Osteocyte (in vitro differentiated cells): ENCODE results near the gene TMC3. TPM values are rescaled to one million over a fixed set of nuclear protein-coding genes. Genes with fewer than 3 reads are reported as not detected.
"Not testable (repeated sequence)": the region's sequence is repeated elsewhere in the genome, so short reads cannot be mapped to it uniquely, and the experiment has no call there.

Source experiments
- DNase-seq: peaks from one replicate; pipeline ENCODE4 v3.0.0; 2021; ENCODE audit warnings: mixed read lengths; ENCODE audit not compliant: unreplicated experiment; ENCODE audit errors: extremely low spot score
- H3K27ac Mint-ChIP-seq: one replicate; pipeline ENCODE4 v1.8.0; 2021; ENCODE audit warnings: mild to moderate bottlenecking, mixed read lengths; ENCODE audit not compliant: unreplicated experiment
- H3K27me3 Mint-ChIP-seq: one replicate; pipeline ENCODE4 v1.8.0; 2021; ENCODE audit warnings: mixed read lengths; ENCODE audit not compliant: unreplicated experiment
- H3K36me3 Mint-ChIP-seq: one replicate; pipeline ENCODE4 v1.8.0; 2021; ENCODE audit warnings: mixed read lengths; ENCODE audit not compliant: unreplicated experiment
- H3K4me1 Mint-ChIP-seq: one replicate; pipeline ENCODE4 v1.8.0; 2021; ENCODE audit warnings: mixed read lengths; ENCODE audit not compliant: unreplicated experiment
- H3K4me3 Mint-ChIP-seq: one replicate; pipeline ENCODE4 v1.8.0; 2021; ENCODE audit warnings: mild to moderate bottlenecking, moderate library complexity, mixed read lengths; ENCODE audit not compliant: unreplicated experiment
- H3K9me3 Mint-ChIP-seq: one replicate; pipeline ENCODE4 v1.8.0; 2021; ENCODE audit warnings: mixed read lengths; ENCODE audit not compliant: unreplicated experiment
- CTCF ChIP-seq: fragments of 200-600 bp; sonication (generic); IDR thresholded peaks from 2 replicates; pipeline ENCODE4 v1.5.0; 2021; ENCODE audit warnings: antibody characterized with exemption, mild to moderate bottlenecking, moderate library complexity
- long read RNA-seq: library from polyadenylated mRNA; unstranded; transcript quantifications from one replicate; pipeline ENCODE4 v2.0.0, GENCODE V29; 2021
- total RNA-seq: library from RNA; stranded (reverse); gene quantifications from 2 replicates; pipeline ENCODE4 v1.2.1, GENCODE V29; 2021

Gene TMC3
- total RNA-seq: not detected in 2 replicates
- long read RNA-seq: 0 reads

GRCh38 chr15:81373775-81374395 is at the start of gene TMC3:
Gene TMC3 (minus strand): TSS chr15:81374213. CDS start chr15:81374077, 136 bp downstream.
- H3K9me3 Mint-ChIP-seq: no peaks in the 10 kb centered on the region
- no peak within 1 kb of the TSS for H3K4me3 Mint-ChIP-seq
- DNase-seq: no peak
- peaks cover 42% of the 10 kb centered on the region for H3K27me3 Mint-ChIP-seq
- no peak within 1 kb of the TSS for H3K27ac Mint-ChIP-seq
- H3K36me3 Mint-ChIP-seq: peaks cover 2% of the 10 kb centered on the region
- H3K4me1 Mint-ChIP-seq: no peaks in the 10 kb centered on the region
- no peak for TF ChIP-seq CTCF

GRCh38 chr15:81421461-81421860 is 47.4 kb upstream of the TMC3 start:
- peaks cover 16% of the 10 kb centered on the region for H3K4me1 Mint-ChIP-seq

DNA sequence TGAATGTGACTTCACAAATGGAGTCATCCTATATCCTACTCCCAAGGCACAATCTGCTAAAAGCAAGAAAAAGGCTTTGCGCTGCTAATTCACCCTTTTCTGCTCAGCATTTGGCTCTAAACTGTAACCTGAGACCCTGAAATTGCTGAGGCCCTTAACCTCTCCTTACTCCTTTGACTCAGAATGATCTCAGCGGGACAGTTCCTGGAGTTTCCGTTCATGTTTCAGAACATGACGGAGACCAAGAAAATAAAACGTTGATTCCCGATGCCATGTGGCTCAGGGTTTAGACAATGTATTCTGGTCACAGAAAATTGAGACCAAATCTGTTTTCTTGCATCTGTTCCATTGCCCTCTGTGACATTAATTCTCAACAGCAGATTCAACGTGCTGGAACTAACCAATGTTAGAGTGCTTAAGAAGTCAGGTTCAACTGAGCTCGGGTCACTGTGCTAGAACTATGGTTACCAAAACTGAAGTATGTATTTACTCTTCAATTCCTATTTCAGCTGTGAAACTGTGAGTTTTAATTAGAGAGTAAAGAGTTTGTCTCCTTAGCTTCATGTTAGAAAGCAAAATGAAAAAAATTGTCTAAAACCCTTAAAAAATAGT is 45.4 kb upstream of the TMC3 start:
- Mint-ChIP-seq H3K27ac (peak overlapping the region; percentile 71), H3K9me3 (no peaks in the 10 kb centered on the region), H3K4me3 (peak overlapping the region; percentile 6), H3K27me3 (no peaks in the 10 kb centered on the region), H3K36me3 (no peaks in the 10 kb centered on the region), H3K4me1 (peaks cover 16% of the 10 kb centered on the region)
- TF ChIP-seq CTCF: no peak
- DNase-seq: no peak

More at GRCh38 chr15:81421461-81421860, 47.4 kb upstream of the TMC3 start:
- TF ChIP-seq CTCF: no peak
- H3K4me3 Mint-ChIP-seq: no peak overlapping the region
- no peaks in the 10 kb centered on the region for H3K36me3 Mint-ChIP-seq
- DNase-seq: no peak
- H3K27ac Mint-ChIP-seq: no peak overlapping the region
- H3K27me3 Mint-ChIP-seq: peaks cover 4% of the 10 kb centered on the region
- H3K9me3 Mint-ChIP-seq: no peaks in the 10 kb centered on the region

GRCh38 chr15:81418891-81419290 is 44.9 kb upstream of the TMC3 start:
- H3K27ac Mint-ChIP-seq: peak overlapping the region; percentile 71
- TF ChIP-seq CTCF: no peak
- H3K4me1 Mint-ChIP-seq: peaks cover 16% of the 10 kb centered on the region
- H3K9me3 Mint-ChIP-seq: no peaks in the 10 kb centered on the region
- H3K4me3 Mint-ChIP-seq: peak overlapping the region; percentile 6
- DNase-seq: no peak
- no peaks in the 10 kb centered on the region for H3K27me3 Mint-ChIP-seq
- no peaks in the 10 kb centered on the region for H3K36me3 Mint-ChIP-seq

DNA sequence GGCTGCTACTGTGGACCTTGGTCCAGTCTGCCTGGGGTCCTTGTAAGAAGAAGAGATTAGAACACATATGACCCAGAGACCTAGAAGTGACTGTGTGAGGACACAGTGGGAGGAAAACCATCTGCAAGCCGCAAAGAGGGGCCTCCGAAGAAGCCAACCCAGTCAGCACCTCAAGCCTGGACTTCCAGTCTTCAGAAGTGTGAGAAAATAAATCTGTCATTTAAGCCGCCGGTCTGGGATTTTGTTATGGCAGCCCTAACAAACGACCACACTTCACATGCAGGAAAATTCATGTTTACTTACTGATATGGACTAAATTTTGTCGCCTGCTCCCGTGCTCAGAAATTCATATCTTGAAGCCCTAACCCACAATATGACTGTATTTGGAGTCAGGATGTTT is 44.4 kb upstream of the TMC3 start:
- Mint-ChIP-seq H3K4me1 (peaks cover 16% of the 10 kb centered on the region), H3K4me3 (no peak overlapping the region), H3K36me3 (no peaks in the 10 kb centered on the region), H3K9me3 (no peaks in the 10 kb centered on the region), H3K27ac (peak overlapping the region; percentile 71), H3K27me3 (peaks cover 2% of the 10 kb centered on the region)
- no peak for TF ChIP-seq CTCF
- DNase-seq: no peak

- Mint-ChIP-seq H3K27me3 (peaks cover 15% of the 10 kb centered on the region), H3K4me1 (peaks cover 19% of the 10 kb centered on the region)
- not testable (repeated sequence) for H3K9me3 Mint-ChIP-seq, H3K27ac Mint-ChIP-seq, H3K4me3 Mint-ChIP-seq, DNase-seq, H3K36me3 Mint-ChIP-seq
Measured at GRCh38 chr15:81414274-81414968, 40.4 kb upstream of the TMC3 start.
